ENCODE data around the gene RAC2. TPM values are rescaled to one million over a fixed set of nuclear protein-coding genes. Genes with fewer than 3 reads are reported as not detected.
"Not testable (repeated sequence)": the region's sequence is repeated elsewhere in the genome, so short reads cannot be mapped to it uniquely, and the experiment has no call there.

Gene RAC2
- total RNA-seq, 2 donors from 2014 or later, result 9.7 to 14.4 TPM

DNA sequence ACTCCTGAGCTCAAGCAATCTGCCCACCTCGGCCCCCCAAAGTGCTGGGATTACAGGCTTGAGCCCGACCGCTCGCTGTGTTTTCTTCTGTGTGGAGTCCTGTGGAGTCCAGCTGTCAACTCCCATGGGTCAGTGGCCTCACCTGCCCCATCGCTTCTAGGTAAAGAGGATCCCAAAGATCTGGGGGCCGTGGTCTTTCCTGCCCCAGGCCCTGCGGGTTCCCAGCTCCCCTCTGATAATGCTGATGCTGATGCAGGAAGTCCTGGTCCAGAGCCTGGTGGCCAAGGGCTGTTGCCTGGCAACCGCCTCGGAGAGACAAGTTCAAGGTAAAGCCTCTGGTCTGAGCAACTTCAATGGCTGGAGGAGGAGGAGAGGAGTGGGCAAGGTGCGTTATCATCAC lies 41.4 kb downstream of the RAC2 start:
- Histone ChIP-seq H3K4me1 (replicated peaks) (peaks cover 6% of the 10 kb centered on the region), H3K27me3 (replicated peaks; ENCODE audit: insufficient read depth) (no peaks in the 10 kb centered on the region), H3K4me3 (no peak overlapping the region), H3K9me3 (no peaks in the 10 kb centered on the region), H3K36me3 (no peaks in the 10 kb centered on the region), H3K27ac (no peak overlapping the region)
- DNase-seq (ENCODE audit: low spot score), result no peak
- intact Hi-C loops (cut with DNase I), result loop anchor here (10.0 kb wide), 1 partner anchor 128 kb away; no protein-coding TSS in a partner anchor
- 92% methylated on average over 10 of the region's 10 CpGs for WGBS
- TF ChIP-seq POLR2A (IDR thresholded peaks at IDR 0.05) (no peak), POLR2AphosphoS5 (IDR thresholded peaks at IDR 0.05) (no peak)
- TF ChIP-seq, protein P1, sequence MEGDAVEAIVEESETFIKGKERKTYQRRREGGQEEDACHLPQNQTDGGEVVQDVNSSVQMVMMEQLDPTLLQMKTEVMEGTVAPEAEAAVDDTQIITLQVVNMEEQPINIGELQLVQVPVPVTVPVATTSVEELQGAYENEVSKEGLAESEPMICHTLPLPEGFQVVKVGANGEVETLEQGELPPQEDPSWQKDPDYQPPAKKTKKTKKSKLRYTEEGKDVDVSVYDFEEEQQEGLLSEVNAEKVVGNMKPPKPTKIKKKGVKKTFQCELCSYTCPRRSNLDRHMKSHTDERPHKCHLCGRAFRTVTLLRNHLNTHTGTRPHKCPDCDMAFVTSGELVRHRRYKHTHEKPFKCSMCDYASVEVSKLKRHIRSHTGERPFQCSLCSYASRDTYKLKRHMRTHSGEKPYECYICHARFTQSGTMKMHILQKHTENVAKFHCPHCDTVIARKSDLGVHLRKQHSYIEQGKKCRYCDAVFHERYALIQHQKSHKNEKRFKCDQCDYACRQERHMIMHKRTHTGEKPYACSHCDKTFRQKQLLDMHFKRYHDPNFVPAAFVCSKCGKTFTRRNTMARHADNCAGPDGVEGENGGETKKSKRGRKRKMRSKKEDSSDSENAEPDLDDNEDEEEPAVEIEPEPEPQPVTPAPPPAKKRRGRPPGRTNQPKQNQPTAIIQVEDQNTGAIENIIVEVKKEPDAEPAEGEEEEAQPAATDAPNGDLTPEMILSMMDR (IDR thresholded peaks at IDR 0.05), result no peak

- Histone ChIP-seq H3K36me3 (no peaks in the 10 kb centered on the region), H3K9me3 (no peaks in the 10 kb centered on the region), H3K4me1 (replicated peaks) (peaks cover 10% of the 10 kb centered on the region), H3K4me3 (no peak overlapping the region), H3K27me3 (replicated peaks; ENCODE audit: insufficient read depth) (no peaks in the 10 kb centered on the region), H3K27ac (no peak overlapping the region)
- TF ChIP-seq POLR2A (IDR thresholded peaks at IDR 0.05) (no peak), POLR2AphosphoS5 (IDR thresholded peaks at IDR 0.05) (no peak)
- TF ChIP-seq, protein P1 (IDR thresholded peaks at IDR 0.05), result no peak
- no peak for DNase-seq (ENCODE audit: low spot score)
- WGBS, result 85% methylated on average over 5 of the region's 5 CpGs
- intact Hi-C loops (cut with DNase I), result loop anchor here (10.0 kb wide), 1 partner anchor 127 kb away; no protein-coding TSS in a partner anchor
Measured at GRCh38 chr22:37202001-37202555, 42.0 kb downstream of the RAC2 start.

DNA sequence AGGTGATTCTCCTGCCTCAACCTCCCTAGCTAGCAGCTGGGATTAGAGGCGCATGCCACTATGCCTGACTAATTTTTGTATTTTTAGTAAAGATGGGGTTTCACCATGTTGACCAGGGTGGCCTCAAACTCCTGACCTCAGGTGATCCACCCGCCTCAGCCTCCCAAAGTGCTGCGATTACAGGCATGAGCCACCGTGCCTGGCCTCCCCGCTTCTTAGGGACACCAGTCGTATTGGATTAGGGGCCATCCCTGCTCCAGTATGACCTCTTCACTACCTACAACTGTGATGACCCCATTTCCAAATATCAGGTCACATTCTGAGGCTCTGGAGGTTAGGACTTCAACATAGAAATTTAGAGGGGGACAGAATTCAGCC lies 42.6 kb downstream of the RAC2 start:
- intact Hi-C loops (cut with DNase I), result loop anchor here (10.0 kb wide), 1 partner anchor 127 kb away; no protein-coding TSS in a partner anchor
- H3K27ac ChIP-seq; H3K36me3 ChIP-seq; DNase-seq (ENCODE audit: low spot score); H3K9me3 ChIP-seq; H3K27me3 ChIP-seq (replicated peaks; ENCODE audit: insufficient read depth); H3K4me3 ChIP-seq: not testable (repeated sequence)
- WGBS, result 93% methylated on average over 6 of the region's 6 CpGs
- H3K4me1 ChIP-seq (replicated peaks), result peaks cover 17% of the 10 kb centered on the region

GRCh38 chr22:37199760-37200108 lies 44.3 kb downstream of the RAC2 start:
- DNase-seq (ENCODE audit: low spot score), result peak; percentile 38
- Histone ChIP-seq H3K9me3 (no peaks in the 10 kb centered on the region), H3K36me3 (no peaks in the 10 kb centered on the region), H3K27me3 (replicated peaks; ENCODE audit: insufficient read depth) (no peaks in the 10 kb centered on the region), H3K4me1 (replicated peaks) (peaks cover 18% of the 10 kb centered on the region), H3K4me3 (no peak overlapping the region), H3K27ac (peak overlapping the region; percentile 89 to 94)
- intact Hi-C loops (cut with DNase I), result loop anchor here (1.0 to 10.0 kb wide), 3 partner anchors 33 to 415 kb away; no protein-coding TSS in a partner anchor
- TF ChIP-seq POLR2A (IDR thresholded peaks at IDR 0.05) (no peak), POLR2AphosphoS5 (IDR thresholded peaks at IDR 0.05) (no peak)
- TF ChIP-seq, protein P1 (IDR thresholded peaks at IDR 0.05), result no peak
- 12% methylated on average over 12 of the region's 12 CpGs for WGBS

GRCh38 chr22:37199103-37199759 lies 44.8 kb downstream of the RAC2 start:
- H3K27ac ChIP-seq, result peak overlapping the region; percentile 89 to 94
- H3K36me3 ChIP-seq, result no peaks in the 10 kb centered on the region
- no peaks in the 10 kb centered on the region for H3K27me3 ChIP-seq (replicated peaks; ENCODE audit: insufficient read depth)
- WGBS, result 1% methylated on average over 57 of the region's 58 CpGs
- H3K9me3 ChIP-seq, result no peaks in the 10 kb centered on the region
- TF ChIP-seq, protein P1 (IDR thresholded peaks at IDR 0.05), result peak; percentile 93 to 99 (median 96)
- TF ChIP-seq POLR2AphosphoS5 (IDR thresholded peaks at IDR 0.05), result peak; percentile 97
- peak; percentile 99 for TF ChIP-seq POLR2A (IDR thresholded peaks at IDR 0.05)
- intact Hi-C loops (cut with DNase I), result loop anchor here (1.0 to 10.0 kb wide), 2 partner anchors 33 to 414 kb away; no protein-coding TSS in a partner anchor
- peak; percentile 96 for DNase-seq (ENCODE audit: low spot score)
- peaks cover 18% of the 10 kb centered on the region for H3K4me1 ChIP-seq (replicated peaks)
- H3K4me3 ChIP-seq, result peak overlapping the region; percentile 38 to 64
